HEK293 (cell line): ENCODE measurements around the gene MKRN1.

Source experiments
- BCL11A ChIP-seq: fragments of 450-650 bp; formaldehyde crosslinking; IDR thresholded peaks from 2 replicates; pipeline ENCODE4 v1.5.1; 2016; ENCODE audit warnings: low read depth, missing biosample characterization, missing genetic modification characterization
- GLI4 ChIP-seq: fragments of 450-650 bp; formaldehyde crosslinking; IDR thresholded peaks from 2 replicates; pipeline ENCODE4 v1.5.1; 2016; ENCODE audit warnings: missing biosample characterization, missing genetic modification characterization
- HOXA7 ChIP-seq: sonication (generic); formaldehyde crosslinking; IDR thresholded peaks from 2 replicates; pipeline ENCODE4 v1.8.1; 2022; ENCODE audit warnings: missing genetic modification reagents, borderline replicate concordance
- HOXC10 ChIP-seq: sonication (generic); formaldehyde crosslinking; IDR thresholded peaks from 2 replicates; pipeline ENCODE4 v1.8.1; 2023; ENCODE audit warnings: mild to moderate bottlenecking, missing genetic modification reagents
- PRDM1 ChIP-seq: fragments of 450-650 bp; formaldehyde crosslinking; IDR thresholded peaks from 2 replicates; pipeline ENCODE4; 2016; ENCODE audit warnings: missing biosample characterization, missing genetic modification characterization
- PRDM10 ChIP-seq: fragments of 450-650 bp; formaldehyde crosslinking; IDR thresholded peaks from 2 replicates; pipeline ENCODE4 v1.5.1; 2016; ENCODE audit warnings: missing biosample characterization, missing genetic modification characterization
- REST ChIP-seq: fragments of 450-650 bp; formaldehyde crosslinking; IDR thresholded peaks from 2 replicates; pipeline ENCODE4 v1.5.1; 2016; ENCODE audit warnings: missing biosample characterization, missing genetic modification characterization
- SETDB1 ChIP-seq: IDR thresholded peaks from one replicate; pipeline ENCODE4 v1.6.1; 2017; ENCODE audit warnings: mild to moderate bottlenecking, low read length, moderate library complexity, mixed read lengths; ENCODE audit not compliant: insufficient read length
- ZIC2 ChIP-seq: fragments of 450-650 bp; formaldehyde crosslinking; IDR thresholded peaks from 2 replicates; pipeline ENCODE4 v1.5.1; 2016; ENCODE audit warnings: missing biosample characterization, missing genetic modification characterization
- ZNF211 ChIP-seq: fragments of 450-650 bp; formaldehyde crosslinking; IDR thresholded peaks from 2 replicates; pipeline ENCODE4 v1.5.1; 2016; ENCODE audit warnings: low read depth, missing biosample characterization, missing genetic modification characterization
- ZNF366 ChIP-seq: fragments of 450-650 bp; formaldehyde crosslinking; conservative IDR thresholded peaks from 2 replicates; pipeline ENCODE4 v1.5.1; 2016; ENCODE audit warnings: missing biosample characterization, missing genetic modification characterization
- ZNF398 ChIP-seq: fragments of 450-650 bp; formaldehyde crosslinking; IDR thresholded peaks from 2 replicates; pipeline ENCODE4 v1.5.1; 2017; ENCODE audit warnings: missing biosample characterization, missing genetic modification characterization
- ZNF416 ChIP-seq: fragments of 450-650 bp; formaldehyde crosslinking; IDR thresholded peaks from 2 replicates; pipeline ENCODE4 v1.5.1; 2016; ENCODE audit warnings: missing biosample characterization, missing genetic modification characterization
- ZNF501 ChIP-seq: fragments of 450-650 bp; formaldehyde crosslinking; IDR thresholded peaks from 2 replicates; pipeline ENCODE4 v1.5.1; 2016; ENCODE audit warnings: missing biosample characterization, missing genetic modification characterization
- ZNF521 ChIP-seq: fragments of 450-650 bp; formaldehyde crosslinking; IDR thresholded peaks from 2 replicates; pipeline ENCODE4 v1.5.1; 2017; ENCODE audit warnings: missing biosample characterization, mild to moderate bottlenecking, missing genetic modification characterization
- ZNF585B ChIP-seq: fragments of 450-650 bp; formaldehyde crosslinking; IDR thresholded peaks from 2 replicates; pipeline ENCODE4 v1.5.1; 2016; ENCODE audit warnings: missing biosample characterization, missing genetic modification characterization
- ZNF639 ChIP-seq: fragments of 450-650 bp; formaldehyde crosslinking; IDR thresholded peaks from 2 replicates; pipeline ENCODE4 v1.5.1; 2016; ENCODE audit warnings: missing biosample characterization, missing genetic modification characterization
- ZNF660 ChIP-seq: fragments of 450-650 bp; IDR thresholded peaks from 2 replicates; pipeline ENCODE4 v1.5.1; 2018; ENCODE audit warnings: missing biosample characterization, mild to moderate bottlenecking, missing genetic modification characterization
- ZNF707 ChIP-seq: fragments of 450-650 bp; formaldehyde crosslinking; IDR thresholded peaks from 2 replicates; pipeline ENCODE4 v1.5.1; 2016; ENCODE audit warnings: missing biosample characterization, missing genetic modification characterization
- ZSCAN16 ChIP-seq: fragments of 450-650 bp; formaldehyde crosslinking; IDR thresholded peaks from 2 replicates; pipeline ENCODE4 v1.5.1; 2016; ENCODE audit warnings: missing biosample characterization, missing genetic modification characterization

Gene MKRN1

GRCh38 chr7:140403878-140404564 is 75.3 kb downstream of the MKRN1 start, which contains the start of gene RAB19 (continued):
- TF ChIP-seq ZNF707 (no peak), ZNF660 (tag by site-specific recombination) (no peak), ZNF366 (no peak; the same call in 1 of the 2 replicates), PRDM1 (tag by site-specific recombination) (peak; percentile 50; the same call in 1 of the 2 replicates), ZNF521 (tag by site-specific recombination) (no peak), REST (no peak), ZNF398 (tag by site-specific recombination) (peak; percentile 8; the same call in 1 of the 2 replicates), GLI4 (tag by site-specific recombination) (no peak), BCL11A (tag by site-specific recombination) (no peak), ZSCAN16 (tag by site-specific recombination) (no peak), HOXC10 (CRISPR knock-in tag) (no peak), PRDM10 (peak; percentile 55; the same call in 1 of the 2 replicates), ZNF211 (tag by site-specific recombination) (no peak), ZIC2 (tag by site-specific recombination) (no peak), ZNF416 (tag by site-specific recombination) (no peak), ZNF639 (tag by site-specific recombination) (no peak), SETDB1 (no peak), ZNF501 (tag by site-specific recombination) (no peak), ZNF585B (tag by site-specific recombination) (no peak), HOXA7 (CRISPR knock-in tag) (no peak)
